ENCODE measurements around the gene ADCY7.
"Not testable (repeated sequence)": the region's sequence is repeated elsewhere in the genome, so short reads cannot be mapped to it uniquely, and the experiment has no call there.

The ADCY7 gene

GRCh38 chr16:50338371-50339231 is 72.2 kb downstream of the ADCY7 start:
- no peak for DNase-seq (ENCODE audit: low read depth)

GRCh38 chr16:50340578-50340977 is 74.2 kb downstream of the ADCY7 start:
- DNase-seq (ENCODE audit: low read depth): no peak

- not testable (repeated sequence) for DNase-seq (ENCODE audit: low read depth)
Measured at GRCh38 chr16:50343566-50343965, 77.2 kb downstream of the ADCY7 start.

- not testable (repeated sequence) for DNase-seq (ENCODE audit: low read depth)
Measured at GRCh38 chr16:50345210-50345609, 78.9 kb downstream of the ADCY7 start.

- DNase-seq (ENCODE audit: low read depth): no peak
Measured at GRCh38 chr16:50351116-50351515, 84.8 kb downstream of the ADCY7 start.

GRCh38 chr16:50351952-50352351 is 85.6 kb downstream of the ADCY7 start:
- no peak for DNase-seq (ENCODE audit: low read depth)

GRCh38 chr16:50354082-50354481 is 87.7 kb downstream of the ADCY7 start:
- DNase-seq (ENCODE audit: low read depth): no peak

- DNase-seq (ENCODE audit: low read depth): no peak
Measured at GRCh38 chr16:50354629-50355456, 88.5 kb downstream of the ADCY7 start.

GRCh38 chr16:50359626-50360025 is 93.3 kb downstream of the ADCY7 start:
- DNase-seq (ENCODE audit: low read depth): no peak

GRCh38 chr16:50360033-50360778 is 93.9 kb downstream of the ADCY7 start:
- DNase-seq (ENCODE audit: low read depth): no peak

GRCh38 chr16:50360779-50361178 is 94.4 kb downstream of the ADCY7 start:
- no peak for DNase-seq (ENCODE audit: low read depth)

GRCh38 chr16:50363656-50364055 is 97.3 kb downstream of the ADCY7 start:
- no peak for DNase-seq (ENCODE audit: low read depth)

GRCh38 chr16:50365791-50366575 is 99.6 kb downstream of the ADCY7 start:
- DNase-seq (ENCODE audit: low read depth): no peak
